ENCODE data around the gene IKZF4.
"Not testable (repeated sequence)": the region's sequence is repeated elsewhere in the genome, so short reads cannot be mapped to it uniquely, and the experiment has no call there.

Gene IKZF4

DNA sequence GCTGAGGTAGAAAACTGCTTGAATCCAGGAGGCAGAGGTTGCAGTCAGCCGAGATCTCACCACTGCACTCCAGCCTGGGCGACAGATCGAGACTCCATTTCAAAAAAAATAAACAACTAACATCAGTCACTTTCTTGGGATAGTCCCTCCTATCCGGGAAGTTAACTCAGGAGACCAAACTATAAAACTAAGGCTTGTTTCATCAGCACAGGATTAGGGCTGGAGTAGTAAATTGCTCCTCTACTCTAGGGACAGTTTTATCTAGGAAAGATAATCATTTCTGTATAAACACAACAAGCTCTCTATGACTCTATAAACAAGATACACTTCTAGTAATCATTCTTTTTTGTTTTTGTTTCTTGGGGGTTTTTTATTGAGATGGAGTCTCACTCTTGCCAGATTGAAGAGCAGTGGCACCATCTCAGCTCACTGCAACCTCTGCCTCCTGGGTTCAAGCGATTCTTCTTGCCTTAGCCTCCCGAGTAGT, 32.6 kb downstream of the IKZF4 start:
- Histone ChIP-seq H4K20me1 (no peaks in the 10 kb centered on the region), H3K27me3 (no peaks in the 10 kb centered on the region), H3K4me2 (no peak overlapping the region), H3K9me3 (no peaks in the 10 kb centered on the region), H3K36me3 (no peaks in the 10 kb centered on the region), H3K4me1 (no peaks in the 10 kb centered on the region), H3K9ac (no peak overlapping the region), H3K27ac (no peak overlapping the region), H3K4me3 (no peak overlapping the region)
- TF ChIP-seq Cebpa-rat (IDR thresholded peaks at IDR 0.05), result no peak

- H3K4me1 ChIP-seq, H3K4me3 ChIP-seq, H3K9me3 ChIP-seq, H3K27ac ChIP-seq, H3K27me3 ChIP-seq, H3K36me3 ChIP-seq, H4K20me1 ChIP-seq, H3K9ac ChIP-seq, H3K4me2 ChIP-seq: not testable (repeated sequence)
These were observed 39.1 kb downstream of the IKZF4 start for GRCh38 chr12:56059964-56060363.

- H3K4me3 ChIP-seq, result no peak overlapping the region
- H3K27ac ChIP-seq, result no peak overlapping the region
- H3K9ac ChIP-seq, result no peak overlapping the region
- H3K4me2 ChIP-seq, result no peak overlapping the region
- no peaks in the 10 kb centered on the region for H3K27me3 ChIP-seq
- no peaks in the 10 kb centered on the region for H3K9me3 ChIP-seq
- H3K36me3 ChIP-seq, result no peaks in the 10 kb centered on the region
- TF ChIP-seq Cebpa-rat (IDR thresholded peaks at IDR 0.05), result no peak
- no peaks in the 10 kb centered on the region for H3K4me1 ChIP-seq
- H4K20me1 ChIP-seq, result no peaks in the 10 kb centered on the region
These were observed 41.1 kb downstream of the IKZF4 start for GRCh38 chr12:56061982-56062381.

GRCh38 chr12:56062996-56063395, 42.2 kb downstream of the IKZF4 start:
- no peak overlapping the region for H3K4me3 ChIP-seq
- H3K36me3 ChIP-seq, result no peaks in the 10 kb centered on the region
- H3K4me1 ChIP-seq, result no peaks in the 10 kb centered on the region
- TF ChIP-seq Cebpa-rat (IDR thresholded peaks at IDR 0.05), result no peak
- H4K20me1 ChIP-seq, result no peaks in the 10 kb centered on the region
- H3K9me3 ChIP-seq, result no peaks in the 10 kb centered on the region
- no peak overlapping the region for H3K4me2 ChIP-seq
- no peak overlapping the region for H3K9ac ChIP-seq
- no peaks in the 10 kb centered on the region for H3K27me3 ChIP-seq
- H3K27ac ChIP-seq, result no peak overlapping the region

DNA sequence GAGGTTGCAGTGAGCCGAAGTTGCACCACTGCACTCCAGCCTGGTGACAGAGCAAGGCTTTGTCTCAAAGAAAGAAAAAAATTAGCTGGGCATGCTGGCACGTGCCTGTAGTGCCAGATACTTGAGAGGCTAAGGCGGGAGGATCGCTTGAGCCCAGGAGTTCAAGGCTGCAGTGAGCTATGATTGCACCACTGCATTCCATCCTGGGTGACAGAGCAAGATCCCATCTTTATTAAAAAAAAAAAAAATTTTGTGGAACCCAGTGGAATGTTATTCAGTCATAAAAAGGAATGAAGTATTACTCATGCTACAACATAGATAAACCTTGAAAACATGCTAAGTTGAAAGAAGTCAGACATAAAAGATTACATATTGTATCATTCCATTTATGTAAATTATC, 50.8 kb downstream of the IKZF4 start:
- TF ChIP-seq Cebpa-rat (IDR thresholded peaks at IDR 0.05), result no peak
- no peak overlapping the region for H3K4me3 ChIP-seq
- no peaks in the 10 kb centered on the region for H3K27me3 ChIP-seq
- H4K20me1 ChIP-seq, result no peaks in the 10 kb centered on the region
- H3K4me1 ChIP-seq, result no peaks in the 10 kb centered on the region
- no peaks in the 10 kb centered on the region for H3K36me3 ChIP-seq
- H3K9ac ChIP-seq, result no peak overlapping the region
- no peak overlapping the region for H3K27ac ChIP-seq
- no peaks in the 10 kb centered on the region for H3K9me3 ChIP-seq
- no peak overlapping the region for H3K4me2 ChIP-seq

- no peak for TF ChIP-seq Cebpa-rat (IDR thresholded peaks at IDR 0.05)
These were observed 53.6 kb downstream of the IKZF4 start for GRCh38 chr12:56074396-56074795.

DNA sequence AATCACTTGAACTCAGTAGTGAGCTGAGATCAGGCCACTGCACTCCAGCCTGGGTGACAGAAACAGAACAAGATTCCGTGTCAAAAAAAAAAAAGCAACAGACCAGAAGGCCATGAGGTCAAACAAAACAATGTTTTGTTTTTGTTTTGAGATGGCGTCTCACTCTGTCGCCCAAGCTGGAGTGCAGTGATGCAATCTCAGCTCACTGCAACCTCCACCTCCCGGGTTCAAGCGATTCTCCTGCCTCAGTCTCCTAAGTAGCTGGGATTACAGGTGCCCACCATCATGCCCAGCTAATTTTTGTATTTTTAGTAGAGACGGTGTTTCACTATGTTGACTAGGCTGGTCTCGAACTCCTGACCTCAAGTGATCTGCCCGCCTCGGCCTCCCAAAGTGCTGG, 57.1 kb downstream of the IKZF4 start:
- H3K4me3 ChIP-seq, H4K20me1 ChIP-seq, H3K4me2 ChIP-seq, H3K27ac ChIP-seq, H3K9ac ChIP-seq, H3K36me3 ChIP-seq, H3K9me3 ChIP-seq: not testable (repeated sequence)
- Histone ChIP-seq H3K27me3 (peaks cover 42% of the 10 kb centered on the region), H3K4me1 (peaks cover 28% of the 10 kb centered on the region)

More at GRCh38 chr12:56074396-56074795, 53.6 kb downstream of the IKZF4 start:
- H3K4me2 ChIP-seq, result no peak overlapping the region
- no peaks in the 10 kb centered on the region for H3K9me3 ChIP-seq
- no peak overlapping the region for H3K4me3 ChIP-seq
- H3K27me3 ChIP-seq, result peaks cover 15% of the 10 kb centered on the region
- no peak overlapping the region for H3K27ac ChIP-seq
- H3K4me1 ChIP-seq, result peaks cover 6% of the 10 kb centered on the region
- no peak overlapping the region for H3K9ac ChIP-seq
- H3K36me3 ChIP-seq, result no peaks in the 10 kb centered on the region
- H4K20me1 ChIP-seq, result no peaks in the 10 kb centered on the region

- no peak for TF ChIP-seq Cebpa-rat (IDR thresholded peaks at IDR 0.05)
- H3K36me3 ChIP-seq, result no peaks in the 10 kb centered on the region
- no peak overlapping the region for H3K4me3 ChIP-seq
- H3K4me1 ChIP-seq, result peaks cover 28% of the 10 kb centered on the region
- no peak overlapping the region for H3K9ac ChIP-seq
- no peaks in the 10 kb centered on the region for H3K9me3 ChIP-seq
- H3K27me3 ChIP-seq, result peaks cover 42% of the 10 kb centered on the region
- no peak overlapping the region; the same call in 1 of the 2 replicates for H3K4me2 ChIP-seq
- H3K27ac ChIP-seq, result no peak overlapping the region
- no peaks in the 10 kb centered on the region for H4K20me1 ChIP-seq
These were observed 57.6 kb downstream of the IKZF4 start for GRCh38 chr12:56078427-56078826.

GRCh38 chr12:56078931-56079722, 58.3 kb downstream of the IKZF4 start:
- Histone ChIP-seq H3K4me3 (peak overlapping the region; percentile 66), H3K36me3 (no peaks in the 10 kb centered on the region), H3K4me1 (peaks cover 28% of the 10 kb centered on the region), H4K20me1 (no peaks in the 10 kb centered on the region), H3K27me3 (peaks cover 42% of the 10 kb centered on the region), H3K27ac (no peak overlapping the region), H3K9me3 (no peaks in the 10 kb centered on the region), H3K4me2 (peak overlapping the region; percentile 91), H3K9ac (peak overlapping the region; percentile 21; the same call in 1 of the 2 replicates)
- no peak for TF ChIP-seq Cebpa-rat (IDR thresholded peaks at IDR 0.05)

GRCh38 chr12:56079723-56080555, 59.1 kb downstream of the IKZF4 start, which contains the start of gene ERBB3:
Gene ERBB3, plus strand, starts transcription at chr12:56080165. Its CDS starts 136 bp downstream, at chr12:56080301.
- peaks cover 42% of the 10 kb centered on the region for H3K27me3 ChIP-seq
- peak within 1 kb of the TSS; percentile 66 for H3K4me3 ChIP-seq
- no peak within 1 kb of the TSS for H3K27ac ChIP-seq
- peak within 1 kb of the TSS; percentile 91 for H3K4me2 ChIP-seq
- peak within 1 kb of the TSS; percentile 21; the same call in 1 of the 2 replicates for H3K9ac ChIP-seq
- no peak for TF ChIP-seq Cebpa-rat (IDR thresholded peaks at IDR 0.05)
- H4K20me1 ChIP-seq, result no peaks in the 10 kb centered on the region
- no peaks in the 10 kb centered on the region for H3K36me3 ChIP-seq
- no peaks in the 10 kb centered on the region for H3K9me3 ChIP-seq
- peaks cover 28% of the 10 kb centered on the region for H3K4me1 ChIP-seq
